SK-N-SH (cell line): ENCODE results near the gene TRAM2. TPM values are rescaled to one million over a fixed set of nuclear protein-coding genes. Genes with fewer than 3 reads are reported as not detected.

Experiments used
- CTCF ChIA-PET: fragments of 300-600, 350-600 bp; formaldehyde crosslinking; extraction: SDS; loops from one replicate; lab custom pipeline; 2021; lab: Yijun Ruan, JAX
- POLR2A ChIA-PET: fragments of 350-600 bp; sonication (Branson Sonifier 250); formaldehyde crosslinking; extraction: SDS; loops from one replicate; lab custom pipeline; 2020; ENCODE audit warnings: antibody characterized with exemption, inconsistent platforms; lab: Yijun Ruan, JAX
- DNase-seq: peaks from one replicate; pipeline ENCODE4 v3.0.0; 2012
- H2AFZ ChIP-seq: fragments of 200-600 bp; sonication (generic); 2 replicates; pipeline ENCODE4 v1.8.1; 2016; ENCODE audit warnings: antibody characterized with exemption, mild to moderate bottlenecking, low read depth
- H3F3A ChIP-seq: fragments of 200-600 bp; sonication (generic); replicated peaks from 2 replicates; pipeline ENCODE3; 2016; ENCODE audit warnings: antibody characterized with exemption, mild to moderate bottlenecking; ENCODE audit not compliant: insufficient read depth
- H3K27ac ChIP-seq, 2 experiments: fragments of 200-500 bp in 1 of 2; fragments of 200-600 bp in 1 of 2; sonication (Bioruptor generic) in 1 of 2; sonication (generic), shearing (Covaris generic) in 1 of 2; 2 replicates each; pipeline versions ENCODE4 v1.5.1 to v1.6.1; 2014 to 2016; ENCODE audit warnings: low read depth in 2 of 2, inconsistent platforms in 1 of 2, low read length in 1 of 2, mild to moderate bottlenecking in 1 of 2, mixed read lengths in 1 of 2
- H3K27me3 ChIP-seq: fragments of 200-600 bp; sonication (generic), shearing (Covaris generic); 2 replicates; pipeline ENCODE4 v1.6.1; 2016; ENCODE audit warnings: mixed run types; ENCODE audit not compliant: insufficient read depth
- H3K36me3 ChIP-seq, 2 experiments: fragments of 200-500 bp in 1 of 2; fragments of 200-600 bp in 1 of 2; sonication (Bioruptor generic) in 1 of 2; sonication (generic) in 1 of 2; replicated peaks in 1 of 2; 2 replicates each; pipeline versions ENCODE3 to v1.5.1; 2014 to 2016; ENCODE audit warnings: low read length in 1 of 2, mild to moderate bottlenecking in 1 of 2; ENCODE audit not compliant: insufficient read depth in 2 of 2, control insufficient read depth in 1 of 2
- H3K4me1 ChIP-seq, 2 experiments: fragments of 200-500 bp in 1 of 2; fragments of 200-600 bp in 1 of 2; sonication (Bioruptor generic) in 1 of 2; sonication (generic), shearing (Covaris generic) in 1 of 2; 2 replicates each; pipeline versions ENCODE4 v1.5.1 to v1.6.1; 2014 to 2016; ENCODE audit warnings: low read depth in 1 of 2, low read length in 1 of 2, mixed run types in 1 of 2; ENCODE audit not compliant: insufficient read depth in 2 of 2, control insufficient read depth in 1 of 2
- H3K4me2 ChIP-seq: fragments of 200-600 bp; sonication (generic), shearing (Covaris generic); 2 replicates; pipeline ENCODE4 v1.6.1; 2017; ENCODE audit warnings: mixed run types
- H3K4me3 ChIP-seq, 2 experiments: fragments of 200-500 bp in 1 of 2; fragments of 200-600 bp in 1 of 2; sonication (Bioruptor generic) in 1 of 2; sonication (generic), shearing (Covaris generic) in 1 of 2; 2 replicates each; pipeline versions ENCODE4 v1.5.1 to v1.8.1; 2014 to 2016; ENCODE audit warnings: low read depth in 2 of 2, inconsistent platforms in 1 of 2, low read length in 1 of 2, mild to moderate bottlenecking in 1 of 2, mixed read lengths in 1 of 2, moderate library complexity in 1 of 2
- H3K79me2 ChIP-seq: fragments of 200-600 bp; sonication (generic); 2 replicates; pipeline ENCODE4 v1.8.1; 2017; ENCODE audit warnings: mild to moderate bottlenecking; ENCODE audit not compliant: insufficient read depth
- H3K9ac ChIP-seq: fragments of 200-600 bp; sonication (generic); 2 replicates; pipeline ENCODE4 v1.6.1; 2017; ENCODE audit warnings: mixed run types
- H3K9me2 ChIP-seq: fragments of 200-600 bp; sonication (generic); 2 replicates; pipeline ENCODE4 v1.6.1; 2017; ENCODE audit warnings: mixed run types
- H3K9me3 ChIP-seq: fragments of 200-600 bp; sonication (generic); 2 replicates; pipeline ENCODE4 v1.6.1; 2017; ENCODE audit warnings: mixed run types, mild to moderate bottlenecking, moderate library complexity
- H4K20me1 ChIP-seq: fragments of 200-600 bp; sonication (generic); 2 replicates; pipeline ENCODE4 v1.6.1; 2017; ENCODE audit warnings: mild to moderate bottlenecking, mixed run types; ENCODE audit not compliant: insufficient read depth
- CHD2 ChIP-seq: fragments of 150-350 bp; IDR thresholded peaks from 2 replicates; pipeline ENCODE4 v1.6.1; 2018; ENCODE audit warnings: low read length; ENCODE audit not compliant: partially characterized antibody
- EP300 ChIP-seq, 2 experiments: IDR thresholded peaks; 2 replicates each; pipeline versions ENCODE4 v1.4.0 to v1.6.1; 2012; ENCODE audit warnings: borderline replicate concordance in 1 of 2, low read depth in 1 of 2, low read length in 1 of 2
- EZH2phosphoT487 ChIP-seq: fragments of 200-600 bp; sonication (generic); IDR thresholded peaks from 2 replicates; pipeline ENCODE4 v1.6.1; 2017; ENCODE audit warnings: low read depth, mixed run types, mild to moderate bottlenecking, antibody characterized with exemption, moderate library complexity, borderline replicate concordance
- GABPA ChIP-seq: IDR thresholded peaks from 2 replicates; pipeline ENCODE4 v1.4.0; 2012; ENCODE audit warnings: low read depth, mild to moderate bottlenecking
- NRF1 ChIP-seq: IDR thresholded peaks from 2 replicates; pipeline ENCODE4 v1.6.1; 2012; ENCODE audit warnings: low read depth, mild to moderate bottlenecking, low read length
- RFX5 ChIP-seq: IDR thresholded peaks from 2 replicates; pipeline ENCODE4 v1.6.1; 2012; ENCODE audit warnings: mild to moderate bottlenecking, improper control_type of control experiment, low read length
- RXRA ChIP-seq: IDR thresholded peaks from 2 replicates; pipeline ENCODE4 v1.4.0; 2012; ENCODE audit warnings: low read depth, mild to moderate bottlenecking, borderline replicate concordance
- SIN3A ChIP-seq: IDR thresholded peaks from 2 replicates; pipeline ENCODE4 v1.6.1; 2012; ENCODE audit warnings: low read depth, mild to moderate bottlenecking, low read length, moderate library complexity, borderline replicate concordance
- SMC3 ChIP-seq: IDR thresholded peaks from 2 replicates; pipeline ENCODE4 v1.6.1; 2012; ENCODE audit warnings: low read depth, low read length, improper control_type of control experiment
- TCF12 ChIP-seq: IDR thresholded peaks from 2 replicates; pipeline ENCODE4 v1.4.0; 2012
- YY1 ChIP-seq: IDR thresholded peaks from 2 replicates; pipeline ENCODE4 v1.4.0; 2012; ENCODE audit warnings: low read depth, mild to moderate bottlenecking
- WGBS: methylation state at CpG from one replicate; pipeline ENCODE4 v1.1.6; 2017; ENCODE audit warnings: low lambda C conversion rate; 5-methylcytosine and 5-hydroxymethylcytosine counted together
- polyA plus RNA-seq, 3 experiments: library from polyadenylated mRNA; depleted of rRNA; stranded (reverse); fragments of >200 nt; gene quantifications; 2 replicates each; pipeline ENCODE4 v1.2.3, GENCODE V29; 2012
- TF ChIP-seq, protein P1 (sequence below): fragments of 150-350 bp; IDR thresholded peaks from 2 replicates; pipeline ENCODE4 v1.6.1; 2016; ENCODE audit warnings: mild to moderate bottlenecking, low read depth, low read length
- TF ChIP-seq, protein P2 (sequence below): IDR thresholded peaks from 2 replicates; pipeline ENCODE4 v1.4.0; 2012; ENCODE audit warnings: low read depth
- TF ChIP-seq, protein P3 (sequence below): IDR thresholded peaks from 2 replicates; pipeline ENCODE4; 2012
- TF ChIP-seq, protein P4 (sequence below): fragments of 150-350 bp; IDR thresholded peaks from 2 replicates; pipeline ENCODE4 v1.6.1; 2017; ENCODE audit warnings: antibody characterized with exemption, low read length, low read depth, borderline replicate concordance
- TF ChIP-seq, protein P5 (sequence below): IDR thresholded peaks from 2 replicates; pipeline ENCODE4 v1.4.0; 2012; ENCODE audit warnings: low read depth, borderline replicate concordance

The TRAM2 gene
- polyA plus RNA-seq, 1 of the 3 experiments (the other 2 are of a cell fraction) = 26.4 TPM

DNA sequence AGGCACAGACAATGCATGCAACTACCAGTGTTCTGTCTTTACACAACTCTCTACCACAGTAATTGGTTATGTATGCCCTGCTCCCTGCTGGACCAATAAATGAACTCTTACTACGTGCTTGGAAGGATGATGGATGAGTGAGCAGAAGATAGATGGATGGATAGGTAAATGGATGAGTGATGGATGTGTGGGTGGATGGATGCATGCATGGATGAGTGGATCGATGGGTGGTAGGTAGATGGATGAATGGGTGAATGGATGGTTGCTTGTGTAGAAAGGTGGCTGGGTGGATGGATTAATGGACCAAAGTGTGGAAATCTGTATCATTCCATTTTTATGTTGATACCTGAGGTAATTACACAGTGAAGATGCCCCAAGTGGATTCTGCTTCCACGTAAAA is 10.1 kb upstream of the TRAM2 start (continued):
- TF ChIP-seq, protein P1, sequence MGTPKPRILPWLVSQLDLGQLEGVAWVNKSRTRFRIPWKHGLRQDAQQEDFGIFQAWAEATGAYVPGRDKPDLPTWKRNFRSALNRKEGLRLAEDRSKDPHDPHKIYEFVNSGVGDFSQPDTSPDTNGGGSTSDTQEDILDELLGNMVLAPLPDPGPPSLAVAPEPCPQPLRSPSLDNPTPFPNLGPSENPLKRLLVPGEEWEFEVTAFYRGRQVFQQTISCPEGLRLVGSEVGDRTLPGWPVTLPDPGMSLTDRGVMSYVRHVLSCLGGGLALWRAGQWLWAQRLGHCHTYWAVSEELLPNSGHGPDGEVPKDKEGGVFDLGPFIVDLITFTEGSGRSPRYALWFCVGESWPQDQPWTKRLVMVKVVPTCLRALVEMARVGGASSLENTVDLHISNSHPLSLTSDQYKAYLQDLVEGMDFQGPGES = no peak
- TF ChIP-seq GABPA = no peak
- TF ChIP-seq, protein P2, sequence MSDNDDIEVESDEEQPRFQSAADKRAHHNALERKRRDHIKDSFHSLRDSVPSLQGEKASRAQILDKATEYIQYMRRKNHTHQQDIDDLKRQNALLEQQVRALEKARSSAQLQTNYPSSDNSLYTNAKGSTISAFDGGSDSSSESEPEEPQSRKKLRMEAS = no peak
- no peak for TF ChIP-seq RFX5
- no peak for TF ChIP-seq EZH2phosphoT487
- no peak for TF ChIP-seq TCF12
- TF ChIP-seq, protein P3, sequence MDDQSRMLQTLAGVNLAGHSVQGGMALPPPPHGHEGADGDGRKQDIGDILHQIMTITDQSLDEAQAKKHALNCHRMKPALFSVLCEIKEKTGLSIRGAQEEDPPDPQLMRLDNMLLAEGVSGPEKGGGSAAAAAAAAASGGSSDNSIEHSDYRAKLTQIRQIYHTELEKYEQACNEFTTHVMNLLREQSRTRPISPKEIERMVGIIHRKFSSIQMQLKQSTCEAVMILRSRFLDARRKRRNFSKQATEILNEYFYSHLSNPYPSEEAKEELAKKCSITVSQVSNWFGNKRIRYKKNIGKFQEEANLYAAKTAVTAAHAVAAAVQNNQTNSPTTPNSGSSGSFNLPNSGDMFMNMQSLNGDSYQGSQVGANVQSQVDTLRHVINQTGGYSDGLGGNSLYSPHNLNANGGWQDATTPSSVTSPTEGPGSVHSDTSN = no peak
- TF ChIP-seq, all 33 proteins: peak for 0

DNA sequence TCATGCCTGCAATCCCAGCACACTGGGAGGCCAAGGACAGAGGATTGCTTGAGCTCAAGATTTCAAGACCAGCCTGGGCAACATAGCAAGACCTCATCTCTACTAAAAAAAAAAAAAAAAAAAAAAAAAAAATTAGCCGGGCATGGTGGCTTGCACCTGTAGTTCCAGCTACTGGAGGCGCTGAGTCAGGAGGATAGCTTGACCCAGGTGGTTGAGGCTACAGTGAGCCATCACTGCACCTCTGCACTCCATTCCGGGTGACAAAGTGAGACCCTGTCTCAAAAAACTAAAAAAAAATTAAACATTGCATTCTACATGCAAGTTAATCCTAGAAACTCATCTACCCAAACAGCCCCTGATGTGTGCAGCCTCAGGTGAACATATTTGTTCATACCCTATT is 7.3 kb upstream of the TRAM2 start:
- Histone ChIP-seq H3K4me1 (peaks cover 0 to 24% of the 10 kb centered on the region in 2 experiments; a peak in 2 of 4 replicates), H3K9me2 (no peaks in the 10 kb centered on the region), H3K9me3 (no peaks in the 10 kb centered on the region), H3F3A (peaks cover 6% of the 10 kb centered on the region), H4K20me1 (no peaks in the 10 kb centered on the region), H2AFZ (no peak overlapping the region), H3K4me3 (no peak overlapping the region), H3K9ac (no peak overlapping the region), H3K27ac (no peak overlapping the region), H3K4me2 (no peak overlapping the region), H3K27me3 (no peaks in the 10 kb centered on the region), H3K36me3 (peaks cover 0 to 4% of the 10 kb centered on the region in 2 experiments), H3K79me2 (no peaks in the 10 kb centered on the region)
- ChIA-PET POLR2A (no interaction called here), CTCF (interaction anchor here (1.5 to 1.6 kb wide), 2 partner anchors 9 to 11 kb away, joined by 4 read pairs; no protein-coding TSS in a partner anchor)
- WGBS = 92% methylated on average over 3 of the region's 3 CpGs
- DNase-seq = no peak
- no peak for TF ChIP-seq YY1
- TF ChIP-seq, protein P4, sequence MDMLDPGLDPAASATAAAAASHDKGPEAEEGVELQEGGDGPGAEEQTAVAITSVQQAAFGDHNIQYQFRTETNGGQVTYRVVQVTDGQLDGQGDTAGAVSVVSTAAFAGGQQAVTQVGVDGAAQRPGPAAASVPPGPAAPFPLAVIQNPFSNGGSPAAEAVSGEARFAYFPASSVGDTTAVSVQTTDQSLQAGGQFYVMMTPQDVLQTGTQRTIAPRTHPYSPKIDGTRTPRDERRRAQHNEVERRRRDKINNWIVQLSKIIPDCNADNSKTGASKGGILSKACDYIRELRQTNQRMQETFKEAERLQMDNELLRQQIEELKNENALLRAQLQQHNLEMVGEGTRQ = no peak
- TF ChIP-seq, protein P5, sequence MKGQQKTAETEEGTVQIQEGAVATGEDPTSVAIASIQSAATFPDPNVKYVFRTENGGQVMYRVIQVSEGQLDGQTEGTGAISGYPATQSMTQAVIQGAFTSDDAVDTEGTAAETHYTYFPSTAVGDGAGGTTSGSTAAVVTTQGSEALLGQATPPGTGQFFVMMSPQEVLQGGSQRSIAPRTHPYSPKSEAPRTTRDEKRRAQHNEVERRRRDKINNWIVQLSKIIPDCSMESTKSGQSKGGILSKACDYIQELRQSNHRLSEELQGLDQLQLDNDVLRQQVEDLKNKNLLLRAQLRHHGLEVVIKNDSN = no peak
- no peak for TF ChIP-seq SMC3
- no peak for TF ChIP-seq CHD2
- TF ChIP-seq NRF1 = no peak
- TF ChIP-seq SIN3A = no peak
- TF ChIP-seq EP300 (IDR thresholded peaks at IDR 0.05; ENCODE audit: borderline replicate concordance in 1 of 2, low read depth in 1 of 2, low read length in 1 of 2) = no peak
- TF ChIP-seq RXRA = no peak
